Measurements from ENCODE around the gene CCDC85B. TPM values are rescaled to one million over a fixed set of nuclear protein-coding genes. Genes with fewer than 3 reads are reported as not detected.
A peak's percentile ranks its signal among the peaks of the same experiment; 100 is the strongest.

CCDC85B gene
- total and polyA plus RNA-seq, 10 donors = 38.7 to 131 (median 51.3) TPM

GRCh38 chr11:65917434-65918210, 27.1 kb downstream of the CCDC85B start:
- H3K9me3 ChIP-seq = no peaks in the 10 kb centered on the region
- peak overlapping the region; percentile 85 to 100 (median 96) for H3K4me3 ChIP-seq
- 75 to 92% (median 87%) methylated on average over 26 to 35 of the region's 35 CpGs for WGBS, 5 donors
- peak overlapping the region in 7 of 8 donors; percentile 91 to 98 (median 97) for H3K27ac ChIP-seq
- no peak for TF ChIP-seq POLR2A (IDR thresholded peaks at IDR 0.05)
- peak in 1 of 3 donors; percentile 23 for TF ChIP-seq POLR2AphosphoS5 (IDR thresholded peaks at IDR 0.05)
- TF ChIP-seq CTCF (IDR thresholded peaks at IDR 0.05 in 8 of 11, conservative IDR thresholded peaks at IDR 0.05 in 3 of 11) = no peak
- intact Hi-C loops (cut with DNase I; ENCODE audit: low total_unique reads) = no loop called here
- peaks cover 0 to 37% (median 10%) of the 10 kb centered on the region in 6 donors for H3K36me3 ChIP-seq
- peaks cover 45 to 82% (median 54%) of the 10 kb centered on the region in 6 donors for H3K4me1 ChIP-seq
- H3K27me3 ChIP-seq (replicated peaks in 1 of 7) = no peaks in the 10 kb centered on the region
- DNase-seq = peak; percentile 85

DNA sequence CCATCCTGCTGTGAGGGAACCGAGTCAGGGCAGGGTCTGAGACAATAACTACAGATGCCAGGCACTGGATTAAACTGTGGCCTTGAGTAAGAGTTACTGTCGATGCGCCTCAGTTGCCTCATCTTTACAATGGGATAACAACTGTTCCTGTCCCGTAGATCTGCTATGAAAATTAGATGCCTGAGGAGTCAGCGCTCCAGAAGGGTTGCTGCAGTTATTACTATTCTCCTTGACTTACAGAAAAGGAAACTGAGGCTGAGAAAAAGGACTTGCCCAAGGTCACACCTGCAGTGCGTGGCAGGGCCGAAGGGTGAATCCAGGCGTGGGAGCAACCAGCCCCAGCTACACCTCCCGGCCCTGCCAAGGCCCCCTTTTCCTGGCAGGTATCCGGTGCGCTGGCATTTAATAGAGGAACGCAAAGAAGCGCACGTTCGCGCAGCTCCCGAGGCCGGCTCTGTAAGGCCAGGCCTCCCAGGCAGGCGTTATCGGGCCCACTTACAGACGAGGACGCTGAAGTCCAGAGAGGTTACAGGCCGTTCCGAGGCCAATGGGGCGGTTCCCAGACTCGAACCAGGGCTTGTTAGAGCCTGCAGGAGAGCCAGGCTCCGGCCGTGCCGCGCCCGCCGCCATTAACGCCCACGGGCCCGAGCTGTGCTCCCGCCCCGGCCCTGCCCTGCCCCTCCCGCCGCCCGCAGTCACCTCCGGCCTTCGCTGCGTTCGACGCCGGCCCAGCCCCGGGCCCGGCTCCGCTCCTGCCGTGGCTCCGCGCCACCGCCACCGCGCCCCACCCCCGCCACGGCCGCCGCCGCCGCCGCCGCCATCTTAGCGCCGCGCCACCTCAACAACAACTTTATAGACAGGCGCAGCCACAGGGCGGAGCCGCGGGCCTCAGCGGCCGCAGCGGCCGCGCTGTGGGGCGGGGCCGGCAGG, 28.0 kb downstream of the CCDC85B start, which contains the start of gene C11orf68:
Gene C11orf68 (minus strand): TSS at position 852 of the 930 bp plus-strand sequence. CDS start 31 bp downstream, at position 821.
- intact Hi-C loops (cut with DNase I; ENCODE audit: low total_unique reads) = no loop called here
- peak within 1 kb of the TSS; percentile 85 to 100 (median 96) for H3K4me3 ChIP-seq
- no peaks in the 10 kb centered on the region for H3K27me3 ChIP-seq (replicated peaks in 1 of 7)
- H3K36me3 ChIP-seq = peaks cover 0 to 45% (median 17%) of the 10 kb centered on the region in 6 donors
- no peak for DNase-seq
- no peaks in the 10 kb centered on the region for H3K9me3 ChIP-seq
- 3 to 7% (median 5%) methylated on average over 29 to 77 of the region's 77 CpGs for WGBS, 5 donors
- H3K27ac ChIP-seq = peak within 1 kb of the TSS; percentile 91 to 98 (median 96)
- peak in 2 of 3 donors; percentile 66 to 80 for TF ChIP-seq POLR2AphosphoS5 (IDR thresholded peaks at IDR 0.05)
- peak in 1 of 3 donors; percentile 23 for TF ChIP-seq POLR2A (IDR thresholded peaks at IDR 0.05)
- no peak for TF ChIP-seq CTCF (IDR thresholded peaks at IDR 0.05 in 8 of 11, conservative IDR thresholded peaks at IDR 0.05 in 3 of 11)
- H3K4me1 ChIP-seq = peaks cover 45 to 85% (median 54%) of the 10 kb centered on the region in 6 donors

DNA sequence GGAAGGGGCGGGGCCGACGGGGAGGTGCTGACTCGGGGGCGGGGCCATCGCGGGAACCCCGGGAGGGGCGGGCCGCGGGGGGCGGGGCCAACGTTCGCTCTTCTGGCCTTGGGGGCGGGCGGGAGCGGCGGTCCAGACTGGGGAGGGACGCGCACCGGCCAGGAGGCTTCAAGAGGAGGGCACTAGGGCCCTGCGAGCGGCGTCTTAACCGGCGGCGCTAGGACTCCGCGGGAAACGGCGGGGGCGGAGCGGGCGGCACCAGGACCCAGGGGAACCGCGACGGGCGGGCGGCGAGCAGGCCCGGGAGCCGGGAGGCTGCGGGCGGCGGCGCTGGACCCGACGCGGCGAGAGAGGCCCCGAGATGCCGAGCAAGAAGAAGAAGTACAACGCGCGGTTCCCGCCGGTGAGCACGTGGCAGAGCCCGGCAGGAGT, 28.7 kb downstream of the CCDC85B start, which contains the start of gene DRAP1:
Gene DRAP1 (plus strand): TSS at position 286 of the 432 bp plus-strand sequence. CDS start 76 bp downstream, at position 362.
- TF ChIP-seq POLR2A (IDR thresholded peaks at IDR 0.05) (peak in 1 of 3 donors; percentile 82), CTCF (IDR thresholded peaks at IDR 0.05 in 8 of 11, conservative IDR thresholded peaks at IDR 0.05 in 3 of 11) (peak in 3 of 11 experiments; percentile 23 to 44 (median 40)), POLR2AphosphoS5 (IDR thresholded peaks at IDR 0.05) (peak; percentile 84 to 91 (median 87))
- H3K27ac ChIP-seq = peak within 1 kb of the TSS; percentile 91 to 98 (median 96)
- intact Hi-C loops (cut with DNase I; ENCODE audit: low total_unique reads) = no loop called here
- peak; percentile 100 for DNase-seq
- peaks cover 0 to 52% (median 19%) of the 10 kb centered on the region in 6 donors for H3K36me3 ChIP-seq
- H3K27me3 ChIP-seq (replicated peaks in 1 of 7) = no peaks in the 10 kb centered on the region
- H3K4me3 ChIP-seq = peak within 1 kb of the TSS; percentile 85 to 100 (median 96)
- no peaks in the 10 kb centered on the region for H3K9me3 ChIP-seq
- peaks cover 45 to 81% (median 54%) of the 10 kb centered on the region in 6 donors for H3K4me1 ChIP-seq
- 0 to 1% (median 1%) methylated on average over 24 to 59 of the region's 59 CpGs; no CpG with 5 or more reads in 1 of the 5 donors for WGBS, 5 donors

Data from spleen (tissue), 11 donors.